Endothelial cell of umbilical vein (primary cell): Measurements from ENCODE around the gene CCR8. TPM values are rescaled to one million over a fixed set of nuclear protein-coding genes. Genes with fewer than 3 reads are reported as not detected.

Experiments
- BruUV-seq: library from RNA; stranded (reverse); fragments of 400-500 nt; replicated peaks from 2 replicates; lab custom pipeline; 2021; lab: Mats Ljungman, UMichigan
- CTCF ChIA-PET: fragments of 300-600, 350-600 bp; sonication (Branson Sonifier 250); formaldehyde crosslinking; loops from one replicate; lab custom pipeline; 2021; ENCODE audit warnings: antibody characterized with exemption, inconsistent platforms; lab: Charles Lee
- POLR2A ChIA-PET: fragments of 300-600, 350-600 bp; sonication (Branson Sonifier 250); formaldehyde crosslinking; loops from one replicate; lab custom pipeline; 2021; ENCODE audit warnings: antibody characterized with exemption, inconsistent platforms; lab: Charles Lee
- DNase-seq: peaks from one replicate; pipeline ENCODE4 v3.0.0-alpha.2; 2011; ENCODE audit warnings: low read depth, low spot score
- FAIRE-seq: peaks from 2 replicates; lab custom pipeline; 2011; peaks lifted over from hg19 to GRCh38; lab: Jason Lieb, UNC
- H2AFZ ChIP-seq: 2 replicates; pipeline ENCODE4 v1.6.0; 2012; ENCODE audit warnings: low read depth, low read length, control low read depth, inconsistent platforms
- H3K27ac ChIP-seq: 2 replicates; pipeline ENCODE4 v1.5.1; 2011; ENCODE audit warnings: low read depth, mild to moderate bottlenecking, control low read depth, low read length, moderate library complexity; ENCODE audit not compliant: insufficient read depth
- H3K27me3 ChIP-seq, 2 experiments: 2 replicates each; pipeline versions ENCODE4 v1.6.0 to v1.6.1; 2011; ENCODE audit warnings: low read length in 2 of 2, mixed read lengths in 1 of 2; ENCODE audit not compliant: control insufficient read depth in 2 of 2, insufficient read depth in 2 of 2
- H3K36me3 ChIP-seq, 2 experiments: 2 replicates in 1 of 2; 3 replicates in 1 of 2; pipeline ENCODE4 v1.5.1; 2011; ENCODE audit warnings: low read length in 2 of 2, mild to moderate bottlenecking in 1 of 2, moderate library complexity in 1 of 2; ENCODE audit not compliant: control insufficient read depth in 2 of 2, insufficient read depth in 2 of 2; ENCODE audit errors: extremely low read depth in 1 of 2
- H3K4me1 ChIP-seq: 3 replicates; pipeline ENCODE4 v1.5.1; 2011; ENCODE audit warnings: mild to moderate bottlenecking, low read length; ENCODE audit not compliant: control insufficient read depth, insufficient read depth; ENCODE audit errors: extremely low read depth
- H3K4me2 ChIP-seq: 2 replicates; pipeline ENCODE4 v1.6.1; 2011; ENCODE audit warnings: low read length, control low read depth, mixed read lengths; ENCODE audit not compliant: insufficient read depth
- H3K4me3 ChIP-seq, 3 experiments: fragments of 200-600 bp in 1 of 3; sonication (generic), shearing (Covaris generic) in 1 of 3; replicated peaks in 1 of 3; 2 replicates each; pipeline ENCODE4 v1.5.1; 2011 to 2016; ENCODE audit warnings: control low read depth in 3 of 3, low read length in 3 of 3, mild to moderate bottlenecking in 2 of 3, inconsistent platforms in 1 of 3, low read depth in 1 of 3, moderate library complexity in 1 of 3; ENCODE audit not compliant: insufficient read depth in 1 of 3
- H3K79me2 ChIP-seq: 2 replicates; pipeline ENCODE4 v1.6.0; 2012; ENCODE audit warnings: low read length, inconsistent platforms; ENCODE audit not compliant: control insufficient read depth, insufficient read depth
- H3K9ac ChIP-seq: replicated peaks from 2 replicates; pipeline ENCODE3; 2011; ENCODE audit warnings: low read length, control low read depth; ENCODE audit not compliant: insufficient read depth; ENCODE audit errors: extremely low read depth
- H3K9me1 ChIP-seq: replicated peaks from 3 replicates; pipeline ENCODE4 v1.6.0; 2011; ENCODE audit warnings: mild to moderate bottlenecking, low read length; ENCODE audit not compliant: control insufficient read depth, insufficient read depth; ENCODE audit errors: extremely low read depth
- H3K9me3 ChIP-seq: replicated peaks from 2 replicates; pipeline ENCODE4 v1.5.1; 2012; ENCODE audit warnings: low read length, inconsistent platforms; ENCODE audit not compliant: control insufficient read depth, insufficient read depth
- H4K20me1 ChIP-seq: replicated peaks from 2 replicates; pipeline ENCODE3; 2011; ENCODE audit warnings: mild to moderate bottlenecking, low read length; ENCODE audit not compliant: control insufficient read depth, insufficient read depth; ENCODE audit errors: extremely low read depth
- EZH2 ChIP-seq: IDR thresholded peaks from 2 replicates; pipeline ENCODE4 v1.6.1; 2012; ENCODE audit warnings: borderline replicate concordance, low read depth, mild to moderate bottlenecking, moderate library complexity, low read length, inconsistent platforms; ENCODE audit not compliant: severe bottlenecking
- FOS ChIP-seq: IDR thresholded peaks from 2 replicates; pipeline ENCODE4 v1.6.1; 2011; ENCODE audit warnings: mild to moderate bottlenecking, low read length, moderate library complexity, borderline replicate concordance; ENCODE audit not compliant: insufficient read depth
- GATA2 ChIP-seq: IDR thresholded peaks from 2 replicates; pipeline ENCODE4 v1.7.0; 2011; ENCODE audit warnings: low read depth, mild to moderate bottlenecking, moderate library complexity, mixed read lengths, low read length; ENCODE audit not compliant: insufficient read length, insufficient read depth
- JUN ChIP-seq: IDR thresholded peaks from 2 replicates; pipeline ENCODE4 v1.6.1; 2011; ENCODE audit warnings: borderline replicate concordance, low read depth; ENCODE audit not compliant: insufficient read length, insufficient read depth
- MYC ChIP-seq: IDR thresholded peaks from one replicate; pipeline ENCODE4 v1.6.1; 2011; ENCODE audit warnings: mild to moderate bottlenecking, low read depth, low read length
- POLR2A ChIP-seq: IDR thresholded peaks from 2 replicates; pipeline ENCODE4 v1.6.1; 2012; ENCODE audit warnings: low read depth, mild to moderate bottlenecking, control low read depth, low read length
- dilution Hi-C: fragments of 300-500 bp; cut with MboI; formaldehyde crosslinking; loops from one replicate; pipeline ENCODE4 v1.15.0; 2019; ENCODE audit warnings: low sequenced_read_pairs; ENCODE audit not compliant: extremely low pct_ligation_motif_present
- intact Hi-C: fragments of 100-400 bp; cut with micrococcal nuclease; formaldehyde crosslinking; loops from one replicate; pipeline ENCODE4 v1.10.0; 2022
- polyA plus RNA-seq, 4 experiments: library from polyadenylated mRNA; depleted of rRNA in 3 of 4; stranded (reverse) in 3 of 4; unstranded in 1 of 4; fragments of >200 nt; gene quantifications; 2 replicates each; pipeline versions ENCODE4 v1.2.1 to v1.2.3, GENCODE V29; 2011 to 2012; ENCODE audit warnings: missing spikeins in 1 of 4
- total RNA-seq: library from RNA; stranded (reverse); gene quantifications from 2 replicates; pipeline ENCODE4 v1.2.3, GENCODE V29; 2021
- TF ChIP-seq, protein P1 (sequence below), 2 donors: IDR thresholded peaks; 1 replicate in 1 of 2; 2 replicates in 1 of 2; pipeline ENCODE4 v1.5.1; 2011; ENCODE audit warnings: low read length in 2 of 2, mild to moderate bottlenecking in 2 of 2, moderate library complexity in 2 of 2, control low read depth in 1 of 2, inconsistent platforms in 1 of 2, low read depth in 1 of 2; ENCODE audit not compliant: insufficient read depth in 1 of 2; ENCODE audit errors: extremely low read depth in 1 of 2
- TF ChIP-seq, protein P2 (sequence below): IDR thresholded peaks from 2 replicates; pipeline ENCODE4 v1.6.1; 2011; ENCODE audit not compliant: insufficient read depth, insufficient read length

The CCR8 gene
- total and polyA plus RNA-seq, 2 donors (not counting 3 experiments of a cell fraction or from before 2014, with no cell fraction given) = not detected

DNA sequence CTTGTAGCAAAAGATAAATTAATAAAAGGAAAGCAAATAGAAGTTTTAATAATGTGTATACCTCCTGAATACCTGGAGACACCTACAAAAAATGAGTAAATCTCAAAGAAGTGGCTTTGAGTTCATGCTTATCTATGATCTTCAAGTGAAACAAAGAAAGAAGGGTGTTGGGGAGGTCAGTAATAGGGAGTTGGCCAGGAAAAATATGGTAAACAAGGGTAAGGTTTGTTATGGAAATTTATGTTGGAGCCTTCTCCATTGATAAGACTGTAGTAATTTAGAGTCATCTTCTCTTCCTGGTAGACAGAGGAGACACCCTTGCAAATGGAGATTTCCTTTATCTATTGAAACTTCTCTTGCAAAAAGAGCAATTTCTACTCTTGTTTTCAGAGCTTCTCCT is 6.6 kb upstream of the CCR8 start:
- H3K36me3 ChIP-seq = no peaks in the 10 kb centered on the region
- no peak overlapping the region for H2AFZ ChIP-seq
- intact Hi-C loops (no loop called here), dilution Hi-C loops (no loop called here)
- H3K4me2 ChIP-seq = no peak overlapping the region
- H3K27me3 ChIP-seq = peaks cover 0 to 5% of the 10 kb centered on the region in 2 experiments
- H3K9ac ChIP-seq = no peak overlapping the region
- no peaks in the 10 kb centered on the region for H3K79me2 ChIP-seq
- BruUV-seq = no TSS peak
- no peaks in the 10 kb centered on the region for H3K9me1 ChIP-seq
- FAIRE-seq (no peak), DNase-seq (no peak)
- no peaks in the 10 kb centered on the region for H4K20me1 ChIP-seq
- H3K27ac ChIP-seq = no peak overlapping the region
- POLR2A ChIA-PET = no interaction called here
- H3K4me3 ChIP-seq = no peak overlapping the region
- no peaks in the 10 kb centered on the region for H3K4me1 ChIP-seq
- no peaks in the 10 kb centered on the region for H3K9me3 ChIP-seq
- no peak for TF ChIP-seq JUN
- no peak for TF ChIP-seq MYC
- CTCF ChIA-PET = no interaction called here

DNA sequence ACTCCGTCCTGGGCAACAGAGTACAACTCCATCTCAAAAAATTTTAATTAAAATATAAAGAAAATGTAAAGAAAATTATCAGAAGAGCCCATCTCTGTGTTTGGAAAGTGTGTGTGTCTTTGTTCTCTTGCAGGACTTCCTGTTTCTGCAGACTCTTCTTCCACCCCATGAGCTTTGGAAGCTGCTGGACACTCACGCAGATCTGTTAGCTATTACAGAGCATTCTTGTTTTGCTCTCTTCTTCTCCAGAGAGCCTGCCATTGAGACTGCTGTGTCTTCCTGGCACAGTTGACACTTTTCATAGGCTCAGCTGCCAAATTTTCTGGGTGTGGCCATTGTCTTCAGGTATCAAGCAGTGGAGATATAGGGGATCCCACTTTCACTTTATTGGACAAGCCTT is 6.0 kb upstream of the CCR8 start:
- dilution Hi-C loops = no loop called here
- H3K36me3 ChIP-seq = no peaks in the 10 kb centered on the region
- DNase-seq = no peak
- ChIA-PET CTCF (no interaction called here), POLR2A (no interaction called here)
- H3K9me3 ChIP-seq = no peaks in the 10 kb centered on the region
- H4K20me1 ChIP-seq = no peaks in the 10 kb centered on the region
- no peaks in the 10 kb centered on the region for H3K79me2 ChIP-seq
- no peak overlapping the region for H3K27ac ChIP-seq
- H3K9ac ChIP-seq = no peak overlapping the region
- H3K4me2 ChIP-seq = no peak overlapping the region
- no peak overlapping the region for H3K4me3 ChIP-seq
- BruUV-seq = no TSS peak
- no peaks in the 10 kb centered on the region for H3K4me1 ChIP-seq
- intact Hi-C loops = no loop called here
- no peak overlapping the region for H2AFZ ChIP-seq
- H3K9me1 ChIP-seq = no peaks in the 10 kb centered on the region
- no peak for FAIRE-seq
- H3K27me3 ChIP-seq = peaks cover 0 to 5% of the 10 kb centered on the region in 2 experiments
- no peak for TF ChIP-seq EZH2
- TF ChIP-seq, protein P1, sequence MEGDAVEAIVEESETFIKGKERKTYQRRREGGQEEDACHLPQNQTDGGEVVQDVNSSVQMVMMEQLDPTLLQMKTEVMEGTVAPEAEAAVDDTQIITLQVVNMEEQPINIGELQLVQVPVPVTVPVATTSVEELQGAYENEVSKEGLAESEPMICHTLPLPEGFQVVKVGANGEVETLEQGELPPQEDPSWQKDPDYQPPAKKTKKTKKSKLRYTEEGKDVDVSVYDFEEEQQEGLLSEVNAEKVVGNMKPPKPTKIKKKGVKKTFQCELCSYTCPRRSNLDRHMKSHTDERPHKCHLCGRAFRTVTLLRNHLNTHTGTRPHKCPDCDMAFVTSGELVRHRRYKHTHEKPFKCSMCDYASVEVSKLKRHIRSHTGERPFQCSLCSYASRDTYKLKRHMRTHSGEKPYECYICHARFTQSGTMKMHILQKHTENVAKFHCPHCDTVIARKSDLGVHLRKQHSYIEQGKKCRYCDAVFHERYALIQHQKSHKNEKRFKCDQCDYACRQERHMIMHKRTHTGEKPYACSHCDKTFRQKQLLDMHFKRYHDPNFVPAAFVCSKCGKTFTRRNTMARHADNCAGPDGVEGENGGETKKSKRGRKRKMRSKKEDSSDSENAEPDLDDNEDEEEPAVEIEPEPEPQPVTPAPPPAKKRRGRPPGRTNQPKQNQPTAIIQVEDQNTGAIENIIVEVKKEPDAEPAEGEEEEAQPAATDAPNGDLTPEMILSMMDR (IDR thresholded peaks at IDR 0.05; ENCODE audit: extremely low read depth in 1 of 2, insufficient read depth in 1 of 2, low read depth in 1 of 2, low read length in 2 of 2) = no peak
- TF ChIP-seq, protein P2, sequence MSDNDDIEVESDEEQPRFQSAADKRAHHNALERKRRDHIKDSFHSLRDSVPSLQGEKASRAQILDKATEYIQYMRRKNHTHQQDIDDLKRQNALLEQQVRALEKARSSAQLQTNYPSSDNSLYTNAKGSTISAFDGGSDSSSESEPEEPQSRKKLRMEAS = no peak
- no peak for TF ChIP-seq JUN
- no peak for TF ChIP-seq MYC
- no peak for TF ChIP-seq FOS
- no peak for TF ChIP-seq POLR2A
- TF ChIP-seq GATA2 = no peak
